Nephron progenitor cell (in vitro differentiated cells): ENCODE measurements around the gene UBL4B.

Source experiments
- DNase-seq: peaks from one replicate; pipeline ENCODE4 v3.0.0; 2021
- H3K27ac Mint-ChIP-seq: 2 replicates; pipeline ENCODE4 v1.8.0; 2021; ENCODE audit warnings: mild to moderate bottlenecking, moderate library complexity, mixed read lengths
- H3K27me3 Mint-ChIP-seq: 2 replicates; pipeline ENCODE4 v1.8.0; 2021; ENCODE audit warnings: mild to moderate bottlenecking, low read depth, mixed read lengths; ENCODE audit not compliant: poor library complexity
- H3K36me3 Mint-ChIP-seq: 2 replicates; pipeline ENCODE4 v1.8.0; 2021; ENCODE audit warnings: low read depth, mixed read lengths
- H3K4me1 Mint-ChIP-seq: 2 replicates; pipeline ENCODE4 v1.8.0; 2021; ENCODE audit warnings: mixed read lengths
- H3K4me3 Mint-ChIP-seq: 2 replicates; pipeline ENCODE4 v1.8.0; 2021; ENCODE audit warnings: mild to moderate bottlenecking, moderate library complexity, mixed read lengths
- H3K9me3 Mint-ChIP-seq: 2 replicates; pipeline ENCODE4 v1.8.0; 2021; ENCODE audit warnings: mild to moderate bottlenecking, moderate library complexity, mixed read lengths
- CTCF ChIP-seq: fragments of 200-600 bp; sonication (generic); IDR thresholded peaks from 2 replicates; pipeline ENCODE4 v1.5.0; 2021; ENCODE audit warnings: antibody characterized with exemption

The UBL4B gene

GRCh38 chr1:110150330-110151174 lies 38.3 kb downstream of the UBL4B start, which contains the start of gene SLC6A17:
SLC6A17 (plus strand) TSS chr1:110150494; CDS start chr1:110166930, 16,436 bp downstream.
- peak; percentile 78 for DNase-seq
- Mint-ChIP-seq H3K9me3 (no peaks in the 10 kb centered on the region), H3K36me3 (no peaks in the 10 kb centered on the region), H3K4me1 (peaks cover 3% of the 10 kb centered on the region), H3K4me3 (peak within 1 kb of the TSS; percentile 66), H3K27ac (no peak within 1 kb of the TSS), H3K27me3 (peaks cover 48% of the 10 kb centered on the region)
- peak; percentile 27 for TF ChIP-seq CTCF

GRCh38 chr1:110151175-110151669 lies 39.0 kb downstream of the UBL4B start:
- TF ChIP-seq CTCF = no peak
- H3K4me3 Mint-ChIP-seq = no peak overlapping the region
- peaks cover 3% of the 10 kb centered on the region for H3K4me1 Mint-ChIP-seq
- peaks cover 54% of the 10 kb centered on the region for H3K27me3 Mint-ChIP-seq
- DNase-seq = no peak
- H3K9me3 Mint-ChIP-seq = no peaks in the 10 kb centered on the region
- no peak overlapping the region for H3K27ac Mint-ChIP-seq
- H3K36me3 Mint-ChIP-seq = no peaks in the 10 kb centered on the region

- Mint-ChIP-seq H3K4me3 (no peak overlapping the region), H3K27me3 (peaks cover 62% of the 10 kb centered on the region), H3K9me3 (no peaks in the 10 kb centered on the region), H3K4me1 (peaks cover 3% of the 10 kb centered on the region), H3K27ac (no peak overlapping the region), H3K36me3 (no peaks in the 10 kb centered on the region)
- no peak for DNase-seq
- no peak for TF ChIP-seq CTCF
These were observed 40.0 kb downstream of the UBL4B start for GRCh38 chr1:110152133-110152785.

- no peak for TF ChIP-seq CTCF
- Mint-ChIP-seq H3K27me3 (peaks cover 71% of the 10 kb centered on the region), H3K27ac (no peak overlapping the region), H3K4me3 (no peak overlapping the region), H3K4me1 (peaks cover 3% of the 10 kb centered on the region), H3K9me3 (no peaks in the 10 kb centered on the region), H3K36me3 (no peaks in the 10 kb centered on the region)
- DNase-seq = no peak
These were observed 41.2 kb downstream of the UBL4B start for GRCh38 chr1:110153407-110153950.

GRCh38 chr1:110155878-110156522 lies 43.8 kb downstream of the UBL4B start:
- Mint-ChIP-seq H3K4me1 (no peaks in the 10 kb centered on the region), H3K4me3 (no peak overlapping the region), H3K36me3 (no peaks in the 10 kb centered on the region), H3K27me3 (peaks cover 91% of the 10 kb centered on the region), H3K27ac (no peak overlapping the region), H3K9me3 (peaks cover 6% of the 10 kb centered on the region)
- DNase-seq = peak; percentile 98
- TF ChIP-seq CTCF = no peak
